GM13977 (cell line): ENCODE measurements around the gene CUL1.

Experiments
- DNase-seq: peaks from one replicate; pipeline ENCODE4 v3.0.0; 2012; ENCODE audit warnings: low spot score
- in situ Hi-C: fragments of 300-500 bp; cut with MboI; formaldehyde crosslinking; loops from one replicate; pipeline ENCODE4 v1.12.0; 2022; ENCODE audit warnings: low sequenced_read_pairs, low pct_unique_long_range_greater_than_20kb, mixed read lengths, inconsistent platforms; ENCODE audit not compliant: unreplicated experiment
- TF ChIP-seq, protein P1 (sequence below): IDR thresholded peaks from 2 replicates; pipeline ENCODE4 v1.5.1; 2012; ENCODE audit warnings: mild to moderate bottlenecking, control low read depth; ENCODE audit not compliant: insufficient read depth; ENCODE audit errors: extremely low read depth, missing control alignments

Gene CUL1

DNA sequence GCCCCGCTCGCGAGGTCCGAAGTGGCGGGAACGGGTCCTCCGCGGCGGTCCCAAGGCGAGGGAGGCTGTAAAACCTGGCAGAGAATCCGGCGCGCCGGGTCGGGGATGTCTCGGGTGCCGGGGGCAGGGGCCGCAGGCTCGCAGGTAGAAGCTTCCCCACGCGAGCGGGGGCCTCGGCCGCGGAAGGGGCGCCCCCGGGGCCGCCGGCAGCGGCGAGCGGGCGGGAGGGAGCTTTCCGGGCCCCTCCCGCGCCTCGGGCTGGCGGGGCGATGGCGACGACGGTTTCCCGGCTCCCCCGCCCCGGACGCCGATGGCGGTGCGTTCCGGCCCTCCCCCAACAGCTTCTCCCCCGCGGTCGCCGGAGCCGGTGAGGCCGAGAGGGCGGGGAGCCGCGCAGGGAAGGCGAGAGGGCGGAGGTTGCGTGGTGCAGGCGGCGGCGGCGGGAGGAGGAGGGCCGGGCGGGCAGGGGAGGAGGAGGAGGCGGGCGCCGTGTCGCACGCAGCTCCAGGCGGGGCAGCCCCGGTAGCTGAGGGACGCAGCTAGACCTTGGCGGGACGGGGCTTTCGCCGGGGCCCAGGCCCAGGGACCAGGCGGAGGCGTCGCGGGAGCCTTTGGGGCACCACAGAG is at the start of gene CUL1:
TSS of gene CUL1 (plus strand) at position 507 of the 627 bp plus-strand sequence. CDS start 31,220 bp downstream, outside the sequence.
- TF ChIP-seq, protein P1, sequence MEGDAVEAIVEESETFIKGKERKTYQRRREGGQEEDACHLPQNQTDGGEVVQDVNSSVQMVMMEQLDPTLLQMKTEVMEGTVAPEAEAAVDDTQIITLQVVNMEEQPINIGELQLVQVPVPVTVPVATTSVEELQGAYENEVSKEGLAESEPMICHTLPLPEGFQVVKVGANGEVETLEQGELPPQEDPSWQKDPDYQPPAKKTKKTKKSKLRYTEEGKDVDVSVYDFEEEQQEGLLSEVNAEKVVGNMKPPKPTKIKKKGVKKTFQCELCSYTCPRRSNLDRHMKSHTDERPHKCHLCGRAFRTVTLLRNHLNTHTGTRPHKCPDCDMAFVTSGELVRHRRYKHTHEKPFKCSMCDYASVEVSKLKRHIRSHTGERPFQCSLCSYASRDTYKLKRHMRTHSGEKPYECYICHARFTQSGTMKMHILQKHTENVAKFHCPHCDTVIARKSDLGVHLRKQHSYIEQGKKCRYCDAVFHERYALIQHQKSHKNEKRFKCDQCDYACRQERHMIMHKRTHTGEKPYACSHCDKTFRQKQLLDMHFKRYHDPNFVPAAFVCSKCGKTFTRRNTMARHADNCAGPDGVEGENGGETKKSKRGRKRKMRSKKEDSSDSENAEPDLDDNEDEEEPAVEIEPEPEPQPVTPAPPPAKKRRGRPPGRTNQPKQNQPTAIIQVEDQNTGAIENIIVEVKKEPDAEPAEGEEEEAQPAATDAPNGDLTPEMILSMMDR: no peak
- in situ Hi-C loops: no loop called here
- DNase-seq: peak; percentile 87

DNA sequence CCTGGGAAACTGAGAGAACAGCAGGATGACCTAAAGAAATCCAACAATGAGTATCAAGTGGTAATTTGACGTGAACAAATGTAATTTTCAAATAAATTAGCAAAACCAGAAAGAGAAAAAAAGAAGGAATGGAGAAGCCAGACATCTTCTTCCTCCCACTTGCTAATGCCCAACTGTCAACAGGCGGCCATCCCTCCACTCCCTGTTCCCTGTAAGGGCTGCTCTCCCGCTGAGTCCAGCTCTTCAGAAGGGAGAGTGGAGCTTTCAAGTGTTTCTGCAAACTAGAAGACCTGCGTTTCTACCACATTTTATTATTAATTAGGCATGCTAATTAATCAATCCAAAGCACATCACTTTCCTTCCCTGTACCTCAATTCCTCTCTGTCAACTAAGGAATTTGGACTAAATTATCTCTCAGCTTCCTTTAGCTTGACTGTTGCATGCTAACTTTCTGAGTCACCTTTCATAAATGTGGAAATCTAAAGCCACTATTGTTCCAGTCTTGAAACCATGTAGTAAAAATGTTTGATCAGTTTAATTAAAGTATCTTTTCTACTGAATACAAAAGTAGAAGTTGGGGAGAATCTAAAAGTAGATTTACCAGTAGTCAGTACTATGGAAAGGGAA is 48.4 kb upstream of the CUL1 start:
- in situ Hi-C loops: no loop called here
- TF ChIP-seq, protein P1: no peak
- DNase-seq: no peak

DNA sequence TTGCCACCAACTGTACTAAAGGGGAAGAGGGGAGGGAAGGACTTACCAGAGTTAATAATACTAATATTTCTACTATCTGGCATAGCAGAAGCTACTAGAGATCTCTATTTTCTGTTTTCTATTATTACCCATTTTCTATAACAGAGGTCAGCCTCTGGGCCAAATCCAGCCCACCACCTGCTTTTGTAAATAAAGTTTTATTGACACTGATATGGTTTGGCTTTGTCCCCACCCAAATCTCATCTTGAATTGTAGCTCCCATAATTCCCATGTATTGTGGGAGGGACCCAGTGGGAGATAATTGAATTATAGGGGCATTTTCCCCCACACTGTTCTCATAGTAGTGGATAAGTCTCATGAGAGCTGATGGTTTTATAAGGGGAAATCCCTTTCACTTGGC is 45.9 kb upstream of the CUL1 start:
- in situ Hi-C loops: no loop called here
- DNase-seq: no peak
- TF ChIP-seq, protein P1: no peak

DNA sequence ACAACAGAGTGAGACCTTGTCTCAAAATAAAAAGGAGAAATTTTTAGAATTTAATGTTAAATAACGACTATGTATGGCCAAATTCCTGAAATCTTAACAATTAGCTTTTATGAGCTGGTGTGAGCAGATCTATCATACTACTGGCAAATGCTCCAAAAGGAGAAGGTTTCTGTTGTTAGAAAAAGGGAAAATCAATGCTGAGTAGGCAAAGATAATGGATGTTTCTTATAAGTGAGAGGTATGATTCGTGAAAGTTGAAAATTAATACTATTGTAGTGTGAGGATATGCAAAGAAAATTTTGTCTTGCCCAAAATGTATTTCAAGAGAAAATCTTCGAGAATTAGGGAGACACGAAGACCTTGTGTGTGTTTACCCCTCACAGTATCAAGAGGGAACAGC is 40.8 kb upstream of the CUL1 start:
- DNase-seq: no peak
- in situ Hi-C loops: no loop called here
- TF ChIP-seq, protein P1: no peak

DNA sequence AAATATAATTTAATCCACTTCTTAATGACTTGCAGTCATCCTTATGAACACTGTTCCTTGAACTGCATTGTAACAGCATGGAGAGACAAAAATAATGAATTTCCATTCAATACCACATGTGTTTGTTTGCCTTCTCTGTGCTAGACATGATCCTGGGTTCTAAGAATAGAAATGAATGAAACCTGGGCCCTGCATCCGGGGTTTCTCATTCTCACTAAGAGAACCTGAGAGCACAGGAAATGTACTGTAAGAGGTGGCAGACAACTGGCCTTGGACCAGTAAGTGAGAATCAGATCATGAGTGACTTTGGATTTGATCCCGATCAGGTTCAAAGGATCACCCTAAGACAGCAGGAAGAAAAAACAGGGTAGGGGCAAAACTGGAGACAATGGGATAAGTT is 37.2 kb upstream of the CUL1 start:
- in situ Hi-C loops: no loop called here
- TF ChIP-seq, protein P1: no peak
- DNase-seq: no peak

DNA sequence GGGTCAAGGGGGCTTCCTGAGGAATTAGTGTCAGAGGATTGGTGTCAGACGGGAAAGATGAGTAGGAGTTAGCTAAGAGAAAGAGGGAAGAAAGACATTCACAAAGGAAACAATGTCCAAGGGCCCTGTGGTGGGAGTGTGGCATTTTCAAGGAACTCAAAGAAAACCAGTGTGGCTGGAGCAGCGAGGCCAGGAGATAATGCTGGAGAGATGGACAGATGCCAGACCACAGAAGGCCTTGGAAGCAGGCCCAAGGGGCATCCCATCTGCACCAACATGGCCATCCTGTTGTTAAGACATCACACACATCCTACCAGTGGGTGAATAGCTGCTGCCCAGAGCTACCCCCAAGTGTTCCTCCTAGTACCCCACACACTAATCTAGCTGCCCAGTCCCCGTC is 36.1 kb upstream of the CUL1 start:
- DNase-seq: no peak
- TF ChIP-seq, protein P1: no peak
- in situ Hi-C loops: no loop called here

DNA sequence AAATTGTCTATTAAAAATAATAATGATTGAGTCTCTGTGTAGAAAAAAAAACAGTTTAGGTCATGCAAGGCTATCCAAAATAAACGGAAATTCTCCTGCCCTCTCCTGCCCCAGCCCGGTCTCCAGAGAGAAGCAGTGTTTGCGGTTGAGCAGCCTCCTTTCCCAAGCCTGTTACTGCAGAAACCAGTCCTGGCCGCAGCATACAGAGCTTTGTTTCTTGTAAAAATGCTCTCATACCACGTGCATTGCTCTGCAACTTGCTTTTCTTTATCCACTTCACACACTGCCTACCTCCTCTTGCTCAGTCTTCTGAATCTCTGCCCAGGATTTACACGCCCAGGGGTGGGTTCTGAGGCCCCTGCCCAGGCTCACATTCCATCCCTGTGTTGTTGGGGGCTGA is 34.4 kb upstream of the CUL1 start:
- in situ Hi-C loops: no loop called here
- TF ChIP-seq, protein P1: no peak
- no peak for DNase-seq
